Effector memory CD8-positive, alpha-beta T cell (primary cell): ENCODE results near the gene PPDPF.

Experiments used
- ATAC-seq: fragments of 150-1000 bp; cut with Tn5 transposase; replicated peaks from 2 replicates; pipeline ENCODE4 v1.10.0; 2021; ENCODE audit warnings: mild to moderate bottlenecking, moderate library complexity
- DNase-seq, 3 experiments: peaks; one replicate each; pipeline ENCODE4 v3.0.0; 2021
- H3K27ac Mint-ChIP-seq, 2 donors: one replicate each; pipeline ENCODE4 v1.8.0; 2022; ENCODE audit warnings: mild to moderate bottlenecking in 2 of 2, mixed read lengths in 2 of 2, moderate library complexity in 2 of 2
- H3K27me3 Mint-ChIP-seq, 2 donors: one replicate each; pipeline ENCODE4 v1.8.0; 2022; ENCODE audit warnings: mixed read lengths in 2 of 2
- H3K36me3 Mint-ChIP-seq: one replicate; pipeline ENCODE4 v1.8.0; 2022; ENCODE audit warnings: mild to moderate bottlenecking, moderate library complexity, mixed read lengths; ENCODE audit not compliant: insufficient read depth
- H3K4me1 Mint-ChIP-seq, 2 donors: one replicate each; pipeline ENCODE4 v1.8.0; 2022; ENCODE audit warnings: low read depth in 2 of 2, mixed read lengths in 2 of 2
- H3K4me3 Mint-ChIP-seq, 2 donors: one replicate each; pipeline ENCODE4 v1.8.0; 2022; ENCODE audit warnings: mild to moderate bottlenecking in 2 of 2, mixed read lengths in 2 of 2, moderate library complexity in 2 of 2
- H3K9me3 Mint-ChIP-seq, 2 donors: one replicate each; pipeline ENCODE4 v1.8.0; 2022; ENCODE audit warnings: mixed read lengths in 2 of 2

PPDPF gene

GRCh38 chr20:63544241-63544957, 23.8 kb downstream of the PPDPF start:
- Mint-ChIP-seq H3K9me3 (no peaks in the 10 kb centered on the region), H3K27ac (no peak overlapping the region), H3K4me1 (peaks cover 5 to 8% of the 10 kb centered on the region in 2 donors), H3K36me3 (peaks cover 5% of the 10 kb centered on the region), H3K4me3 (no peak overlapping the region), H3K27me3 (peaks cover 8 to 36% of the 10 kb centered on the region in 2 donors)
- no peak for ATAC-seq
- no peak for DNase-seq

- no peak for ATAC-seq
- no peak for DNase-seq
- H3K4me3 Mint-ChIP-seq: no peak overlapping the region
- peaks cover 5 to 8% of the 10 kb centered on the region in 2 donors for H3K4me1 Mint-ChIP-seq
- H3K9me3 Mint-ChIP-seq: no peaks in the 10 kb centered on the region
- no peak overlapping the region for H3K27ac Mint-ChIP-seq
- H3K36me3 Mint-ChIP-seq: peaks cover 5% of the 10 kb centered on the region
- peaks cover 15 to 42% of the 10 kb centered on the region in 2 donors for H3K27me3 Mint-ChIP-seq
These were observed 24.5 kb downstream of the PPDPF start for GRCh38 chr20:63544958-63545516.

GRCh38 chr20:63545814-63546213, 25.2 kb downstream of the PPDPF start:
- Mint-ChIP-seq H3K9me3 (no peaks in the 10 kb centered on the region), H3K27ac (no peak overlapping the region), H3K4me1 (peaks cover 5 to 8% of the 10 kb centered on the region in 2 donors), H3K36me3 (peaks cover 5% of the 10 kb centered on the region), H3K27me3 (peaks cover 18 to 50% of the 10 kb centered on the region in 2 donors), H3K4me3 (no peak overlapping the region)
- DNase-seq (no peak), ATAC-seq (peak; percentile 35)

GRCh38 chr20:63546256-63546955, 25.8 kb downstream of the PPDPF start:
- Mint-ChIP-seq H3K4me1 (peaks cover 5 to 8% of the 10 kb centered on the region in 2 donors), H3K9me3 (no peaks in the 10 kb centered on the region), H3K36me3 (peaks cover 5% of the 10 kb centered on the region), H3K27me3 (peaks cover 18 to 53% of the 10 kb centered on the region in 2 donors), H3K4me3 (no peak overlapping the region), H3K27ac (no peak overlapping the region)
- ATAC-seq (no peak), DNase-seq (no peak)

- H3K9me3 Mint-ChIP-seq: no peaks in the 10 kb centered on the region
- peaks cover 18 to 53% of the 10 kb centered on the region in 2 donors for H3K27me3 Mint-ChIP-seq
- ATAC-seq (no peak), DNase-seq (no peak)
- peaks cover 8% of the 10 kb centered on the region for H3K36me3 Mint-ChIP-seq
- H3K4me1 Mint-ChIP-seq: peaks cover 5 to 8% of the 10 kb centered on the region in 2 donors
- H3K27ac Mint-ChIP-seq: no peak overlapping the region
- H3K4me3 Mint-ChIP-seq: no peak overlapping the region
These were observed 26.6 kb downstream of the PPDPF start for GRCh38 chr20:63546956-63547724.

GRCh38 chr20:63547725-63548480, 27.3 kb downstream of the PPDPF start, which contains the start of gene SRMS:
Gene SRMS (minus strand): TSS chr20:63547749. CDS start chr20:63547463, 286 bp downstream.
- Mint-ChIP-seq H3K36me3 (peaks cover 13% of the 10 kb centered on the region), H3K27me3 (peaks cover 18 to 53% of the 10 kb centered on the region in 2 donors), H3K27ac (no peak within 1 kb of the TSS), H3K9me3 (no peaks in the 10 kb centered on the region), H3K4me1 (peaks cover 11 to 13% of the 10 kb centered on the region in 2 donors), H3K4me3 (no peak within 1 kb of the TSS)
- ATAC-seq (no peak), DNase-seq (no peak)

GRCh38 chr20:63548542-63548941, 28.0 kb downstream of the PPDPF start:
- H3K27me3 Mint-ChIP-seq: peaks cover 18 to 53% of the 10 kb centered on the region in 2 donors
- ATAC-seq (no peak), DNase-seq (no peak)
- peaks cover 13 to 16% of the 10 kb centered on the region in 2 donors for H3K4me1 Mint-ChIP-seq
- H3K4me3 Mint-ChIP-seq: no peak overlapping the region
- H3K27ac Mint-ChIP-seq: no peak overlapping the region
- H3K36me3 Mint-ChIP-seq: peaks cover 20% of the 10 kb centered on the region
- H3K9me3 Mint-ChIP-seq: no peaks in the 10 kb centered on the region

GRCh38 chr20:63549019-63549418, 28.5 kb downstream of the PPDPF start:
- H3K36me3 Mint-ChIP-seq: peaks cover 20% of the 10 kb centered on the region
- no peak overlapping the region for H3K27ac Mint-ChIP-seq
- no peaks in the 10 kb centered on the region for H3K9me3 Mint-ChIP-seq
- peaks cover 13 to 16% of the 10 kb centered on the region in 2 donors for H3K4me1 Mint-ChIP-seq
- peaks cover 18 to 53% of the 10 kb centered on the region in 2 donors for H3K27me3 Mint-ChIP-seq
- no peak for DNase-seq
- no peak overlapping the region for H3K4me3 Mint-ChIP-seq
- ATAC-seq: no peak

- Mint-ChIP-seq H3K9me3 (no peaks in the 10 kb centered on the region), H3K4me3 (no peak overlapping the region), H3K36me3 (peaks cover 24% of the 10 kb centered on the region), H3K27ac (no peak overlapping the region), H3K27me3 (peaks cover 18 to 50% of the 10 kb centered on the region in 2 donors), H3K4me1 (peaks cover 13 to 16% of the 10 kb centered on the region in 2 donors)
- ATAC-seq (no peak), DNase-seq (no peak)
These were observed 29.2 kb downstream of the PPDPF start for GRCh38 chr20:63549679-63550282.

- Mint-ChIP-seq H3K36me3 (peaks cover 24% of the 10 kb centered on the region), H3K4me1 (peaks cover 9 to 12% of the 10 kb centered on the region in 2 donors), H3K27ac (no peak overlapping the region), H3K27me3 (peaks cover 13 to 40% of the 10 kb centered on the region in 2 donors), H3K9me3 (no peaks in the 10 kb centered on the region), H3K4me3 (peak overlapping the region in 1 of 2 donors; percentile 14)
- DNase-seq (no peak), ATAC-seq (no peak)
These were observed 30.5 kb downstream of the PPDPF start for GRCh38 chr20:63551068-63551467.

GRCh38 chr20:63552481-63553249, 32.1 kb downstream of the PPDPF start:
- Mint-ChIP-seq H3K4me3 (peak overlapping the region; percentile 79 to 80), H3K27ac (peak overlapping the region; percentile 92 to 94), H3K4me1 (peaks cover 9 to 14% of the 10 kb centered on the region in 2 donors), H3K9me3 (no peaks in the 10 kb centered on the region), H3K27me3 (peaks cover 13 to 31% of the 10 kb centered on the region in 2 donors), H3K36me3 (peaks cover 25% of the 10 kb centered on the region)
- peak; percentile 70 for ATAC-seq
- DNase-seq: peak in 2 of 3 experiments; percentile 56 to 59
